Measurements from ENCODE around the gene PRKAG2. TPM values are rescaled to one million over a fixed set of nuclear protein-coding genes. Genes with fewer than 3 reads are reported as not detected.

The PRKAG2 gene
- total RNA-seq, 4 donors from 2014 or later, result 25.1 to 57.8 (median 46.7) TPM

DNA sequence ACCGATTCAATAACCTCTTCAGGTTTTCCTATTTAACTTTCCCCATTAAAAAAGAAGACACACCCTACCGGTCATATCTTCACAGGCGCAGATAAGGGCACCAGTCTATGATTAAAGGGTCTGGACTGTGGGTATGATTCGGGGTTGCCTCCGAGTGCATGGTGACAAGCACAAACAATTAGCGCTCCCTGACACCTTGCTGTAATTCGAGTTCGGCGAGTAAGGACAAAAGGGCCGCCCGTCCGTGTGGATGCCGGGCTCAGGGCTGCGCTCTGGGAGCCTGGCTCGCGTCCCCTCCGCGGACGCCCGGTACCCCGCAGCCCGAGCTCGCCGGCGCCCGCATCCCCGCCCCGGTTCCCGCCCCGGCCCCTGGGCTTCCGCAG, 245.4 kb downstream of the PRKAG2 start:
- intact Hi-C loops (cut with DNase I; ENCODE audit: low total_unique reads) (no loop called here), in situ Hi-C loops (cut with MboI; ENCODE audit: low pct_ligation_motif_present in 1 of 4, low pct_unique_long_range_greater_than_20kb in 1 of 4, low sequenced_read_pairs in 3 of 4) (loop anchor here in 1 of 4 donors (25.0 kb wide), 1 partner anchor 106 kb away; no protein-coding TSS in a partner anchor)
- Histone ChIP-seq H3K27me3 (no peaks in the 10 kb centered on the region), H3K4me1 (peaks cover 3 to 34% (median 9%) of the 10 kb centered on the region in 4 donors), H3K4me3 (peak overlapping the region; percentile 39 to 92 (median 70)), H3K27ac (peak overlapping the region; percentile 91 to 95 (median 94)), H3K36me3 (no peaks in the 10 kb centered on the region), H3K9me3 (no peaks in the 10 kb centered on the region)
- 0 to 1% methylated on average over 2 to 9 of the region's 31 CpGs for WGBS, 2 donors (ENCODE audit: low coverage in 1 of 2)
- no peak for DNase-seq
- TF ChIP-seq POLR2A (IDR thresholded peaks at IDR 0.05) (no peak), POLR2AphosphoS5 (IDR thresholded peaks at IDR 0.05) (no peak), EP300 (IDR thresholded peaks at IDR 0.05; ENCODE audit: low read depth) (no peak)
- TF ChIP-seq, protein P1, sequence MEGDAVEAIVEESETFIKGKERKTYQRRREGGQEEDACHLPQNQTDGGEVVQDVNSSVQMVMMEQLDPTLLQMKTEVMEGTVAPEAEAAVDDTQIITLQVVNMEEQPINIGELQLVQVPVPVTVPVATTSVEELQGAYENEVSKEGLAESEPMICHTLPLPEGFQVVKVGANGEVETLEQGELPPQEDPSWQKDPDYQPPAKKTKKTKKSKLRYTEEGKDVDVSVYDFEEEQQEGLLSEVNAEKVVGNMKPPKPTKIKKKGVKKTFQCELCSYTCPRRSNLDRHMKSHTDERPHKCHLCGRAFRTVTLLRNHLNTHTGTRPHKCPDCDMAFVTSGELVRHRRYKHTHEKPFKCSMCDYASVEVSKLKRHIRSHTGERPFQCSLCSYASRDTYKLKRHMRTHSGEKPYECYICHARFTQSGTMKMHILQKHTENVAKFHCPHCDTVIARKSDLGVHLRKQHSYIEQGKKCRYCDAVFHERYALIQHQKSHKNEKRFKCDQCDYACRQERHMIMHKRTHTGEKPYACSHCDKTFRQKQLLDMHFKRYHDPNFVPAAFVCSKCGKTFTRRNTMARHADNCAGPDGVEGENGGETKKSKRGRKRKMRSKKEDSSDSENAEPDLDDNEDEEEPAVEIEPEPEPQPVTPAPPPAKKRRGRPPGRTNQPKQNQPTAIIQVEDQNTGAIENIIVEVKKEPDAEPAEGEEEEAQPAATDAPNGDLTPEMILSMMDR (IDR thresholded peaks at IDR 0.05), result peak in 2 of 5 experiments; percentile 22 to 26

DNA sequence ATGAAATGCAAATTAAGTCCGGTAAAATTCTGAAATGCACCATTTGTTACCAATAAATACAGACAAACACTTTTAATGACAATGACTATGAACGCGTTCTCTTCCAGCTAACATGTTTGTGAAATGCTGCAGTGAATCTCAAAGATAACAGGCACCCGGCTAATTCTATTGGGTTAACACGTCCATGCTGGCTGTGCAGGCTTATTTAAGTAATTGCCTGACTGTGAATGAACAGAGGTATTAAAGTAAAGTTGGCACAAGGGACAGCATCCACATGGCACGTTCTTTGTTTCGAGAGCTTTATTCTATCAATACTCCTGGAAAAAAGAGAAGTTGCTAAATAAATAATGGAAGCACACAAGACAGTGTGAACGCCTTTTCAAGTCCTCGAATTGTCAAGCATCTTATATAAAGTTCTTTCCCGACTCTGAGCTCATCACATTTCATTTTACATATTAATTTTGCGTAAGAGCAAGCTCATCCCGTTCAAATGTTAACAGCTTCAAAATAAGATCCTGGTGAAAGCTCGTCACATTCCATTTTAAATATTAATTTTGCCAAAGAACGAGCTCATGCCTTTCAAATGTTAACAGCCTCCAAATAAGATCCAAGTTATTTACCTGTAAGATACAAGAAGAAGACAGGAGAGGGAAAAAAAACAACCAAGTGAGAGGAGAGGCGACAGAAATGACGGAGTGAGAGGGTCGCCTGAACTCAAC, 245.9 kb downstream of the PRKAG2 start:
- peak overlapping the region; percentile 39 to 92 (median 70) for H3K4me3 ChIP-seq
- in situ Hi-C loops (cut with MboI; ENCODE audit: low pct_ligation_motif_present in 1 of 4, low pct_unique_long_range_greater_than_20kb in 1 of 4, low sequenced_read_pairs in 3 of 4), result loop anchor here in 1 of 4 donors (25.0 kb wide), 1 partner anchor 106 kb away; no protein-coding TSS in a partner anchor
- no peaks in the 10 kb centered on the region for H3K27me3 ChIP-seq
- intact Hi-C loops (cut with DNase I; ENCODE audit: low total_unique reads), result no loop called here
- H3K36me3 ChIP-seq, result no peaks in the 10 kb centered on the region
- no peak for DNase-seq
- TF ChIP-seq, protein P1 (IDR thresholded peaks at IDR 0.05), result no peak
- TF ChIP-seq POLR2AphosphoS5 (IDR thresholded peaks at IDR 0.05) (no peak), POLR2A (IDR thresholded peaks at IDR 0.05) (no peak), EP300 (IDR thresholded peaks at IDR 0.05; ENCODE audit: low read depth) (no peak)
- no peaks in the 10 kb centered on the region for H3K9me3 ChIP-seq
- 32 to 33% methylated on average over 17 of the region's 17 CpGs for WGBS, 2 donors (ENCODE audit: low coverage in 1 of 2)
- peaks cover 3 to 35% (median 9%) of the 10 kb centered on the region in 4 donors for H3K4me1 ChIP-seq
- H3K27ac ChIP-seq, result peak overlapping the region; percentile 91 to 95 (median 94)

DNA sequence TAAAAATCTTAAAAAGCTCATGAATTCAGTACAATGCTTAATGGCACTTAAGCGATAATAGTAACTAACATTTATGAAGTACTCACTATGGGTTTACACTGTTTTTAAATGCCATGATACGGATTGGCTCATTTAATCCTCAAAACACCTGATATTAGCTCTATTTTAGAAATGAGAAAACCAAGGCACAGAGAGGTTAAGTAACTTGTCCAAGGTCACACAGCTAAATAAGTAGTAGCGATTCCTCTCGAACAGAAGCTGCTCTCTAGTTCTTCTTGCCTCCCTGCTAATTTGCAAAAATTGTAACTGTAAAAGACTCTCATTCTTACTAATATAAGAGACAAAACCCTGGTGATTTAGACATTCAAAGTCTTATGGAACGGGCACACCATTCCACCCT, 246.6 kb downstream of the PRKAG2 start:
- Histone ChIP-seq H3K4me3 (no peak overlapping the region), H3K9me3 (no peaks in the 10 kb centered on the region), H3K27me3 (no peaks in the 10 kb centered on the region), H3K27ac (peak overlapping the region; percentile 6 to 95 (median 93)), H3K36me3 (no peaks in the 10 kb centered on the region), H3K4me1 (peaks cover 3 to 35% (median 9%) of the 10 kb centered on the region in 4 donors)
- no peak for DNase-seq
- WGBS, 2 donors (ENCODE audit: low coverage in 1 of 2), result 79 to 93% methylated on average over 5 of the region's 5 CpGs
- in situ Hi-C loops (cut with MboI; ENCODE audit: low pct_ligation_motif_present in 1 of 4, low pct_unique_long_range_greater_than_20kb in 1 of 4, low sequenced_read_pairs in 3 of 4) (loop anchor here in 1 of 4 donors (25.0 kb wide), 1 partner anchor 107 kb away; no protein-coding TSS in a partner anchor), intact Hi-C loops (cut with DNase I; ENCODE audit: low total_unique reads) (no loop called here)
- TF ChIP-seq, protein P1 (IDR thresholded peaks at IDR 0.05), result no peak
- no peak for TF ChIP-seq POLR2A (IDR thresholded peaks at IDR 0.05)
- no peak for TF ChIP-seq POLR2AphosphoS5 (IDR thresholded peaks at IDR 0.05)
- TF ChIP-seq EP300 (IDR thresholded peaks at IDR 0.05; ENCODE audit: low read depth), result no peak

DNA sequence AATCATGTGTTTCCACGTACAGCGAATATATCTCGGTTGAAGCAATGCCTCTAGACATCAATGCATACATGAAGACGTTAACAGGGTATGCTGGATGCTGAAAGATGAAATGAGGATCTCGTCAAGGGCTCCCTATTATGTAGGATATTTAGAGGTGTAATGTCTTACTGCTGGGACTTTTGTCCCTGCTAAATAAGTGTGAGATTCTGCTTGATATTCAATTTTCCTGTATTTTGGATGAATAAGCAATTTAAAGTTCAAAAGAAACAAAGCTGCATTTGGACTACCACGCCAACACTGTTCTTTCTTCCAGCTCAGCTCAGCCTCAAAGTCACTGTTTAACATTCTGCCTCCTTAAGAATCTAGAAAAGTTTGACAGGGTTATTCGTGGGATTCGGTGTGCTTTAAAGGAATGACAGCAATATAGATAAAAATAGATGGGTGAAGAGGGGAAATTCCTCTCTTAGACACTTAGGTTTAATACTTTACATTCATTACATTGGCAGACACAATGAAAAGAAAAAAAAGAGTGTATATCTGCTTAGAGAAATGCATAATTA, 247.1 kb downstream of the PRKAG2 start:
- WGBS, 2 donors (ENCODE audit: low coverage in 1 of 2), result 76 to 93% methylated on average over 8 of the region's 8 CpGs
- TF ChIP-seq POLR2AphosphoS5 (IDR thresholded peaks at IDR 0.05) (no peak), POLR2A (IDR thresholded peaks at IDR 0.05) (no peak), EP300 (IDR thresholded peaks at IDR 0.05; ENCODE audit: low read depth) (no peak)
- TF ChIP-seq, protein P1 (IDR thresholded peaks at IDR 0.05), result no peak
- intact Hi-C loops (cut with DNase I; ENCODE audit: low total_unique reads), result loop anchor here (10.0 kb wide), 2 partner anchors 75 to 115 kb away; partner anchors contain the start of gene RHEB

More for the DNA sequence above, 247.1 kb downstream of the PRKAG2 start:
- DNase-seq, result no peak
- Histone ChIP-seq H3K27me3 (no peaks in the 10 kb centered on the region), H3K4me1 (peaks cover 3 to 35% (median 9%) of the 10 kb centered on the region in 4 donors), H3K4me3 (no peak overlapping the region), H3K36me3 (no peaks in the 10 kb centered on the region), H3K27ac (peak overlapping the region in 3 of 4 donors; percentile 7 to 31 (median 22)), H3K9me3 (no peaks in the 10 kb centered on the region)
- in situ Hi-C loops (cut with MboI; ENCODE audit: low pct_ligation_motif_present in 1 of 4, low pct_unique_long_range_greater_than_20kb in 1 of 4, low sequenced_read_pairs in 3 of 4), result loop anchor here in 1 of 4 donors (25.0 kb wide), 1 partner anchor 108 kb away; no protein-coding TSS in a partner anchor

Measured in transverse colon (tissue), 4 donors.